ENCODE data around the gene PMM2.

- TF ChIP-seq POLR2A (IDR thresholded peaks at IDR 0.05) (no peak), CTCF (IDR thresholded peaks at IDR 0.05) (no peak)
Observed at GRCh38 chr16:8894736-8895334, 97.2 kb downstream of the PMM2 start.

All from adrenal gland (tissue), 5 donors.